Upper lobe of right lung (tissue), 1 donor: Measurements from ENCODE around the gene TERC. TPM values are rescaled to one million over a fixed set of nuclear protein-coding genes. Genes with fewer than 3 reads are reported as not detected.

Experiments used
- ATAC-seq: fragments of 200-7000 bp; cut with Tn5 transposase; one replicate; pipeline ENCODE4 v1.9.1; 2020; ENCODE audit warnings: mild to moderate bottlenecking, moderate library complexity
- DNase-seq: peaks from one replicate; pipeline ENCODE4 v3.0.0-alpha.2; 2020
- H3K27ac ChIP-seq: fragments of 200-600 bp; one replicate; pipeline ENCODE4 v1.8.0; 2022
- H3K27me3 ChIP-seq: fragments of 200-600 bp; one replicate; pipeline ENCODE4 v1.8.0; 2022; ENCODE audit warnings: mild to moderate bottlenecking
- H3K36me3 ChIP-seq: fragments of 200-600 bp; one replicate; pipeline ENCODE4 v1.8.0; 2022
- H3K4me1 ChIP-seq: fragments of 200-600 bp; one replicate; pipeline ENCODE4 v1.8.0; 2022
- H3K4me3 ChIP-seq: fragments of 200-600 bp; one replicate; pipeline ENCODE4 v1.8.0; 2022; ENCODE audit warnings: mild to moderate bottlenecking
- H3K9me3 ChIP-seq: fragments of 200-600 bp; one replicate; pipeline ENCODE4 v1.8.0; 2022
- CTCF ChIP-seq: fragments of 200-600 bp; IDR thresholded peaks from one replicate; pipeline ENCODE4 v1.8.0; 2022; ENCODE audit warnings: antibody characterized with exemption
- intact Hi-C: fragments of 100-400 bp; cut with DNase I; formaldehyde crosslinking; loops from one replicate; pipeline ENCODE4 v1.11.0; 2022
- total RNA-seq: library from RNA; stranded (reverse); fragmentation: NEBNext Ultra II Directional; extraction: Animal tissue kit (Norgen Biotek cat#: 25700); gene quantifications from one replicate; pipeline ENCODE4 v1.2.1, GENCODE V29; 2021
- donor health status: DM: no; HTN: yes; CAD: no; lungs with severe emphysema.

TERC gene
- total RNA-seq, 1 donor from 2014 or later, result 5.4 TPM

DNA sequence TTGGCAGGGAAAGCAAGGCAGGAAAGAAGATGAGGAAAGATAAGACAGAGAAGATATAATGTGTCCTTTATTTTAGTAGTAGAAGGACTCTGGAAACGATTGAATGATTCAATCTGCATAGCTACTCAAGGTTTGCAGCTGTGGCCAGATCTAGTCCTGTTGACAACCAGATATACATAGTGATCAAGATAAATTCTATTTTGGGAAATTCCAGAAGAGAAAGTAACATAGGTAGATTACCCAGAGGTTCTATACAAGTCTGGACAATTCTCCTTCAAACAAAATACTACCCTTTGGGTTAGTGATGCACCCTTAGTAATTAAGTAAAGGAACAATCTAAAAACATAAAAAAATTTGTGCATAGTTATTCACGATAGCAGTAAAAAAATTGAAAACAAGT, 9.4 kb downstream of the TERC start:
- no peaks in the 10 kb centered on the region for H3K36me3 ChIP-seq
- ATAC-seq, result no peak
- intact Hi-C loops, result no loop called here
- no peak overlapping the region for H3K27ac ChIP-seq
- H3K27me3 ChIP-seq, result no peaks in the 10 kb centered on the region
- H3K4me1 ChIP-seq, result no peaks in the 10 kb centered on the region
- TF ChIP-seq CTCF, result no peak
- H3K4me3 ChIP-seq, result no peak overlapping the region
- no peak for DNase-seq
- no peaks in the 10 kb centered on the region for H3K9me3 ChIP-seq

DNA sequence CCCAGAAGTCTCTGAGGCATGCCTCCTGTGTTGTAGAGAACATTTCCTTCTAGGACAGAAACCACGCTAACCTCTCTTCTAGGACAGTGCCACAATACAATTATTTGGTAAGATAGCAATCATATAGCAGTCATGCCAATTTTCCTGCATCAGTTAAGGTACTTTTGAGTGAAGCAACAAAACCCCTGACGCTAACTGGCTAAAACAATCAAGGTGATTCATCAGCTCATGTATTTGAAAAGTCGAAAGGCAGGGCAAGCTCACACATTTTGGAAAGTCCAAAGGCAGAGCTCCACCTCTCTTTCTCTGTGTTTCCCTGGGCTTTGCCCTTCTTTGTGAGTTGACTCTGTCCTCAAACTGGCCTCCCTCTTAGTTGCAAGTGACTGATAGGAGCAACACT, 10.1 kb downstream of the TERC start:
- Histone ChIP-seq H3K4me3 (no peak overlapping the region), H3K36me3 (no peaks in the 10 kb centered on the region), H3K9me3 (no peaks in the 10 kb centered on the region), H3K27ac (no peak overlapping the region), H3K27me3 (no peaks in the 10 kb centered on the region), H3K4me1 (no peaks in the 10 kb centered on the region)
- DNase-seq (no peak), ATAC-seq (no peak)
- intact Hi-C loops, result no loop called here
- no peak for TF ChIP-seq CTCF

GRCh38 chr3:169751875-169752274, 13.0 kb downstream of the TERC start:
- Histone ChIP-seq H3K9me3 (no peaks in the 10 kb centered on the region), H3K36me3 (no peaks in the 10 kb centered on the region), H3K27me3 (peaks cover 8% of the 10 kb centered on the region), H3K4me3 (no peak overlapping the region), H3K27ac (no peak overlapping the region), H3K4me1 (no peaks in the 10 kb centered on the region)
- ATAC-seq, result no peak
- intact Hi-C loops, result no loop called here
- no peak for DNase-seq
- TF ChIP-seq CTCF, result no peak

DNA sequence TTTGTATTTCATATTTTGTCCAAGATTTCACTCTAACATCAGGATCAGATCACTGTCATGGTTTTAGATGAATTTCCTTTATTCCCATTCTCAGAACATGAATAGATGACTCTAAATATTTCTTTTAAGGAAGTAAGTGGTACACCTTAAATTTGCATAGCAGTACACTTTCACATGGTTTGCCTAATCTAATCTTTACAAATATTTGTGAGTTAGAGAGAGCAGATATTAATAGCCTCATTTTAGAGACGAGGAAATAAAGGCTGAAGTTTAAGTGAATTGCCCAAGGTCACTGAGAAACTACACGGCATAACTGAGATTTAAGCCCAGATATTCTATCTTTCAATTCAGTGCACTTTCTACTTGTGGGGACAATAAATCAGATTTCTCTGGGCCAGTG, 14.2 kb downstream of the TERC start:
- no peak overlapping the region for H3K27ac ChIP-seq
- no peaks in the 10 kb centered on the region for H3K4me1 ChIP-seq
- no peak for DNase-seq
- no peak for TF ChIP-seq CTCF
- no peaks in the 10 kb centered on the region for H3K36me3 ChIP-seq
- H3K9me3 ChIP-seq, result no peaks in the 10 kb centered on the region
- H3K27me3 ChIP-seq, result peaks cover 8% of the 10 kb centered on the region
- no peak overlapping the region for H3K4me3 ChIP-seq
- ATAC-seq, result no peak
- intact Hi-C loops, result no loop called here

DNA sequence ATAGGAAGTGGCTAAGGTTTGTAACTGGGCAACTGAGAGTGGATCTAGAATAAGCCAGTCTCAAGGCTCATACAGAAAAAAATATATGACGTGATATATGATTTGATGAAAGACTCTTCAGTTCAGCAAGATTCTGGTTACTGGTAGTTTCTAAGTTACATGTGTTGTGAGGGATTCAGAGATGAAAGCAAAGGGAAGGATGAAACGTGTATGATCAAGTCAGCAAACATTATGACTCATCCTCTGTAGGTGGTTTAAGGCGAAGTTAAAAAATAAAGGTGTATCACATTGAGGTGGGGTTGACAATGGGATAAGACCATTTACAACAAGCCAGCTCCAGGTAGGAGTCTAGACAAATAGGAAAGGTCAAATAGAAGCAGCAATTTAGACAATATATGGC, 16.2 kb downstream of the TERC start:
- H3K4me3 ChIP-seq, result no peak overlapping the region
- intact Hi-C loops, result no loop called here
- no peaks in the 10 kb centered on the region for H3K9me3 ChIP-seq
- DNase-seq, result no peak
- no peaks in the 10 kb centered on the region for H3K4me1 ChIP-seq
- H3K27ac ChIP-seq, result no peak overlapping the region
- no peak for ATAC-seq
- TF ChIP-seq CTCF, result no peak
- no peaks in the 10 kb centered on the region for H3K36me3 ChIP-seq
- peaks cover 8% of the 10 kb centered on the region for H3K27me3 ChIP-seq

GRCh38 chr3:169746924-169747323, 17.9 kb downstream of the TERC start:
- Histone ChIP-seq H3K27me3 (peaks cover 8% of the 10 kb centered on the region), H3K4me1 (no peaks in the 10 kb centered on the region), H3K36me3 (no peaks in the 10 kb centered on the region), H3K4me3 (no peak overlapping the region), H3K27ac (no peak overlapping the region), H3K9me3 (no peaks in the 10 kb centered on the region)
- intact Hi-C loops, result no loop called here
- TF ChIP-seq CTCF, result no peak
- ATAC-seq (no peak), DNase-seq (no peak)
